ENCODE measurements around the gene ACTA2. TPM values are rescaled to one million over a fixed set of nuclear protein-coding genes. Genes with fewer than 3 reads are reported as not detected.

Gene ACTA2
- total RNA-seq, 1 experiment from 2014 or later = 52.2 TPM

DNA sequence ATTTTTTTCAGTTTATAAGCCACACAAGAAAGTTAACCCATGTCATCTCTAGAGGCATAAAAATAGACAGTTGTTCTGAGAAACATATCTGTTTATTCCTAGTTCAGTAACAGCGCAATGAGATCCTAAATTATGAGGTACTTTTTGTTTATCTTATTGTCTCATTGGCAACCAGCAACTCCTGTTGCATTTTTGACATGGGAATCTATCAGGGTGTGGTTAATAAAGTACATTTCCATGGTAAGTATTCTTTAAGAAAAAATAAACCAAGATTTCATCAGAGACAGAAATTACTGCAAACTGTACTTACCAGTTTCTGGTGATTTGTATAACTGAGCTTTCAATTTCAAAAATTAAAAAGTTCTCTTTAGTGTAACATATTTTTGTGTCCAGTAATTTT lies 47.1 kb upstream of the ACTA2 start:
- POLR2A ChIA-PET (ENCODE audit: low non-redundant PET) = no interaction called here
- Histone ChIP-seq H3K9me3 (ENCODE audit: low read depth, low read length, poor library complexity, severe bottlenecking) (no peaks in the 10 kb centered on the region), H3K27ac (ENCODE audit: low read depth, low read length, poor library complexity, severe bottlenecking) (no peak overlapping the region), H3K27me3 (replicated peaks; ENCODE audit: insufficient read depth, low read depth, low read length, poor library complexity) (no peaks in the 10 kb centered on the region), H3K4me1 (ENCODE audit: insufficient read depth, low read length, poor library complexity, severe bottlenecking) (peaks cover 43% of the 10 kb centered on the region), H3K36me3 (ENCODE audit: insufficient read depth, low read length, poor library complexity, severe bottlenecking) (peaks cover 15% of the 10 kb centered on the region), H3K4me3 (ENCODE audit: low read depth, low read length, poor library complexity, severe bottlenecking) (no peak overlapping the region)
- CTCF ChIA-PET = no interaction called here
- no peak for TF ChIP-seq EZH2 (IDR thresholded peaks at IDR 0.05; ENCODE audit: borderline replicate concordance, low read depth, low read length, poor library complexity, severe bottlenecking)
- TF ChIP-seq, protein P1, sequence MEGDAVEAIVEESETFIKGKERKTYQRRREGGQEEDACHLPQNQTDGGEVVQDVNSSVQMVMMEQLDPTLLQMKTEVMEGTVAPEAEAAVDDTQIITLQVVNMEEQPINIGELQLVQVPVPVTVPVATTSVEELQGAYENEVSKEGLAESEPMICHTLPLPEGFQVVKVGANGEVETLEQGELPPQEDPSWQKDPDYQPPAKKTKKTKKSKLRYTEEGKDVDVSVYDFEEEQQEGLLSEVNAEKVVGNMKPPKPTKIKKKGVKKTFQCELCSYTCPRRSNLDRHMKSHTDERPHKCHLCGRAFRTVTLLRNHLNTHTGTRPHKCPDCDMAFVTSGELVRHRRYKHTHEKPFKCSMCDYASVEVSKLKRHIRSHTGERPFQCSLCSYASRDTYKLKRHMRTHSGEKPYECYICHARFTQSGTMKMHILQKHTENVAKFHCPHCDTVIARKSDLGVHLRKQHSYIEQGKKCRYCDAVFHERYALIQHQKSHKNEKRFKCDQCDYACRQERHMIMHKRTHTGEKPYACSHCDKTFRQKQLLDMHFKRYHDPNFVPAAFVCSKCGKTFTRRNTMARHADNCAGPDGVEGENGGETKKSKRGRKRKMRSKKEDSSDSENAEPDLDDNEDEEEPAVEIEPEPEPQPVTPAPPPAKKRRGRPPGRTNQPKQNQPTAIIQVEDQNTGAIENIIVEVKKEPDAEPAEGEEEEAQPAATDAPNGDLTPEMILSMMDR (conservative IDR thresholded peaks at IDR 0.05; ENCODE audit: low read depth, low read length) = no peak
- no peak for DNase-seq (ENCODE audit: low spot score)
- BruUV-seq (replicated peaks) = no TSS peak
- intact Hi-C loops (cut with micrococcal nuclease; ENCODE audit: unreplicated experiment) = no loop called here

DNA sequence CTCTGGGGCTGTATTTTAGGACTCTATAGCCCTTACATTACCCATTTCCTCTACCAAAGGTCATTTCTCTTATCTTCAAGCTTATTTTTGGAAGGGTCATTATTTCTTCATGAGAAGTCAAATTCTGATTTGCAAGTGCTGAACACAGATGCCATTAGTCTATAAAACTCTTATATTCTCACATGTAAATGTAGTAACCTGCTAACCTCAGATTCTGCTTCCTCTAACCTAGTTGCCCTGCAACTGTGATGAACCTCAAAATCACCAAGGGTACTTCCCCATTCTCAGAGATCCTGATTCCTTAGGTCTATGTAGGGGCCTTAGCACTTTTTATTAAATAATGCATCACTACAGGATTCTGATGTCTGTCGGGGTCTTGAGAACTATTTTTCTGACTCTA lies 44.4 kb upstream of the ACTA2 start:
- POLR2A ChIA-PET (ENCODE audit: low non-redundant PET) = no interaction called here
- intact Hi-C loops (cut with micrococcal nuclease; ENCODE audit: unreplicated experiment) = no loop called here
- TF ChIP-seq, protein P1 (conservative IDR thresholded peaks at IDR 0.05; ENCODE audit: low read depth, low read length) = no peak
- TF ChIP-seq EZH2 (IDR thresholded peaks at IDR 0.05; ENCODE audit: borderline replicate concordance, low read depth, low read length, poor library complexity, severe bottlenecking) = no peak
- H3K27me3 ChIP-seq (replicated peaks; ENCODE audit: insufficient read depth, low read depth, low read length, poor library complexity) = no peaks in the 10 kb centered on the region
- H3K4me3 ChIP-seq (ENCODE audit: low read depth, low read length, poor library complexity, severe bottlenecking) = no peak overlapping the region
- no peaks in the 10 kb centered on the region for H3K36me3 ChIP-seq (ENCODE audit: insufficient read depth, low read length, poor library complexity, severe bottlenecking)
- no peak for DNase-seq (ENCODE audit: low spot score)
- H3K27ac ChIP-seq (ENCODE audit: low read depth, low read length, poor library complexity, severe bottlenecking) = peak overlapping the region; percentile 7
- CTCF ChIA-PET = no interaction called here
- H3K9me3 ChIP-seq (ENCODE audit: low read depth, low read length, poor library complexity, severe bottlenecking) = no peaks in the 10 kb centered on the region
- peaks cover 47% of the 10 kb centered on the region for H3K4me1 ChIP-seq (ENCODE audit: insufficient read depth, low read length, poor library complexity, severe bottlenecking)
- no TSS peak for BruUV-seq (replicated peaks)

DNA sequence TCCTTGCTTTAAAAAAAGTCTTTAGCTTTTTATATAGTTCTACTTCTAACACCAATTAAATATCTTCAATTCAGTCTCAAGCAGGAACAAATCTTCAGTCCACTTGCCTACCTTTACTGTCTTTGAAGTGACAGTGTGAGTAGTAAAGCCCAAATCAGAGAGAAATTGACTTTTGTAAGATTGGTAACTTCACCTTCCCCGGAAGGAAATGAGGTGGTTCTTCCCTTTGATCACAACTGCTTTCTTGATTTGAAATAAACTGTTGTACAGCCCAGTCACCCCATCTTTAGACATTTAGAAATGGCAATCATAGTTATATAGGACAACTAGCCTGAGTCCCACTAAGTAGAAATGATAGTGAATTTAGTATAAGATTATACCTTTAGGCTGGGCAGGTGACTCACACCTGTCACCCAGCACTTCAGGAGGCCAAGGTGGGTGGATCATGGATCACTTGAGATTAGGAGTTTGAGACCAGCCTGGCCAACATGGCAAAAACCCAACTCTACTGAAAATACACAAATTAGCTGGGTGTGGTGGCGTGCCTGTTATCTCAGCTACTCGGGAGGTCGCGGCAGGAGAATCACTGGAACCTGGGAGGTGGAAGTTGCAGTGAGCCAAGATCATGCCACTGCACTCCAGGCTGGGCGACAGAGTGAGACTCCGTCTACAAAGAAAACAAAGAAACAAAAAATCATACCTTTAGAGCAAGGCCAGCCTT lies 42.7 kb upstream of the ACTA2 start:
- H3K9me3 ChIP-seq (ENCODE audit: low read depth, low read length, poor library complexity, severe bottlenecking) = no peaks in the 10 kb centered on the region
- BruUV-seq (replicated peaks) = no TSS peak
- POLR2A ChIA-PET (ENCODE audit: low non-redundant PET) = interaction anchor here (0.6 kb wide), 1 partner anchor 315 kb away, joined by 4 read pairs; no protein-coding TSS in a partner anchor
- no peak for DNase-seq (ENCODE audit: low spot score)
- intact Hi-C loops (cut with micrococcal nuclease; ENCODE audit: unreplicated experiment) = no loop called here
- H3K27ac ChIP-seq (ENCODE audit: low read depth, low read length, poor library complexity, severe bottlenecking) = peak overlapping the region; percentile 20
- CTCF ChIA-PET = no interaction called here
- H3K4me3 ChIP-seq (ENCODE audit: low read depth, low read length, poor library complexity, severe bottlenecking) = no peak overlapping the region
- H3K27me3 ChIP-seq (replicated peaks; ENCODE audit: insufficient read depth, low read depth, low read length, poor library complexity) = no peaks in the 10 kb centered on the region
- H3K4me1 ChIP-seq (ENCODE audit: insufficient read depth, low read length, poor library complexity, severe bottlenecking) = peaks cover 33% of the 10 kb centered on the region
- TF ChIP-seq, protein P1 (conservative IDR thresholded peaks at IDR 0.05; ENCODE audit: low read depth, low read length) = no peak
- no peak for TF ChIP-seq EZH2 (IDR thresholded peaks at IDR 0.05; ENCODE audit: borderline replicate concordance, low read depth, low read length, poor library complexity, severe bottlenecking)
- no peaks in the 10 kb centered on the region for H3K36me3 ChIP-seq (ENCODE audit: insufficient read depth, low read length, poor library complexity, severe bottlenecking)

Measured in A673 (cell line).